SU-DHL-6 (cell line): Measurements from ENCODE around the gene RAB10.

Experiments
- CTCF ChIP-seq: fragments of 200-600 bp; sonication (generic); IDR thresholded peaks from one replicate; pipeline ENCODE4 v1.5.1; 2017; ENCODE audit warnings: antibody characterized with exemption, mild to moderate bottlenecking, low read length, moderate library complexity; ENCODE audit not compliant: insufficient read depth, poor library complexity, severe bottlenecking
- EZH2phosphoT487 ChIP-seq: fragments of 200-600 bp; sonication (generic), shearing (Covaris generic); conservative IDR thresholded peaks from 2 replicates; pipeline ENCODE4 v1.6.1; 2018; ENCODE audit warnings: mild to moderate bottlenecking, antibody characterized with exemption, low read length, moderate library complexity, mixed read lengths

- no peak for TF ChIP-seq CTCF
- no peak for TF ChIP-seq EZH2phosphoT487
Measured at GRCh38 chr2:26178246-26178645, 144.4 kb downstream of the RAB10 start.
